Tibial artery (tissue), 4 donors: ENCODE results near the gene IL1F10.

Experiments
- DNase-seq, 2 donors: peaks; one replicate each; pipeline ENCODE4 v3.0.0-alpha.2; 2019
- H3K27ac ChIP-seq, 2 donors: fragments of 200-600 bp; sonication (generic) in 1 of 2; 1 replicate in 1 of 2; 2 replicates in 1 of 2; pipeline ENCODE4 v1.5.1; 2018 to 2019; ENCODE audit warnings: mild to moderate bottlenecking in 1 of 2
- H3K27me3 ChIP-seq, 2 donors: fragments of 200-600 bp; sonication (generic) in 1 of 2; one replicate each; pipeline versions ENCODE4 v1.5.1 to v1.6.0; 2016 to 2019
- H3K36me3 ChIP-seq, 3 donors: fragments of 200-600 bp; sonication (generic) in 2 of 3; one replicate each; pipeline ENCODE4 v1.5.1; 2016 to 2019; ENCODE audit warnings: mild to moderate bottlenecking in 2 of 3
- H3K4me1 ChIP-seq, 4 donors: fragments of 200-600 bp; sonication (generic) in 2 of 4; 1 replicate in 3 of 4; 2 replicates in 1 of 4; pipeline ENCODE4 v1.5.1; 2016 to 2019
- H3K4me3 ChIP-seq, 2 donors: fragments of 200-600 bp; sonication (generic) in 1 of 2; 1 replicate in 1 of 2; 2 replicates in 1 of 2; pipeline ENCODE4 v1.5.1; 2018 to 2019; ENCODE audit warnings: mild to moderate bottlenecking in 2 of 2
- H3K9me3 ChIP-seq, 3 donors: fragments of 200-600 bp; sonication (generic) in 1 of 3; one replicate each; pipeline ENCODE4 v1.5.1; 2016 to 2019
- CTCF ChIP-seq, 2 experiments: fragments of 200-600 bp in 1 of 2; fragments of 450-650 bp in 1 of 2; IDR thresholded peaks; one replicate each; pipeline ENCODE4 v1.5.1; 2017 to 2019; ENCODE audit warnings: antibody characterized with exemption in 2 of 2, mild to moderate bottlenecking in 1 of 2, moderate library complexity in 1 of 2
- intact Hi-C: fragments of 100-400 bp; cut with DNase I; formaldehyde crosslinking; loops from one replicate; pipeline ENCODE4 v1.15.0; 2023; ENCODE audit warnings: low total_unique reads

Gene IL1F10

GRCh38 chr2:113081488-113082210, 13.9 kb downstream of the IL1F10 start:
- Histone ChIP-seq H3K36me3 (no peaks in the 10 kb centered on the region), H3K27ac (no peak overlapping the region), H3K4me1 (no peaks in the 10 kb centered on the region), H3K4me3 (no peak overlapping the region), H3K27me3 (peaks cover 0 to 9% of the 10 kb centered on the region in 2 donors), H3K9me3 (no peaks in the 10 kb centered on the region)
- TF ChIP-seq CTCF (IDR thresholded peaks at IDR 0.05), result no peak
- intact Hi-C loops, result no loop called here
- DNase-seq, result no peak

- no peak for DNase-seq
- no peaks in the 10 kb centered on the region for H3K9me3 ChIP-seq
- no peak overlapping the region for H3K4me3 ChIP-seq
- no peak overlapping the region for H3K27ac ChIP-seq
- H3K27me3 ChIP-seq, result peaks cover 0 to 9% of the 10 kb centered on the region in 2 donors
- H3K36me3 ChIP-seq, result no peaks in the 10 kb centered on the region
- no peaks in the 10 kb centered on the region for H3K4me1 ChIP-seq
- intact Hi-C loops, result no loop called here
- no peak for TF ChIP-seq CTCF (IDR thresholded peaks at IDR 0.05)
These were observed 15.5 kb downstream of the IL1F10 start for GRCh38 chr2:113083296-113083695.

GRCh38 chr2:113084249-113085000, 16.7 kb downstream of the IL1F10 start:
- H3K27ac ChIP-seq, result no peak overlapping the region
- intact Hi-C loops, result no loop called here
- H3K4me3 ChIP-seq, result no peak overlapping the region
- no peak for DNase-seq
- H3K36me3 ChIP-seq, result no peaks in the 10 kb centered on the region
- no peaks in the 10 kb centered on the region for H3K9me3 ChIP-seq
- H3K4me1 ChIP-seq, result no peaks in the 10 kb centered on the region
- H3K27me3 ChIP-seq, result peaks cover 0 to 9% of the 10 kb centered on the region in 2 donors
- TF ChIP-seq CTCF (IDR thresholded peaks at IDR 0.05), result no peak

- Histone ChIP-seq H3K4me3 (no peak overlapping the region), H3K4me1 (no peaks in the 10 kb centered on the region), H3K27ac (no peak overlapping the region), H3K9me3 (no peaks in the 10 kb centered on the region), H3K36me3 (no peaks in the 10 kb centered on the region), H3K27me3 (peaks cover 0 to 5% of the 10 kb centered on the region in 2 donors)
- intact Hi-C loops, result no loop called here
- TF ChIP-seq CTCF (IDR thresholded peaks at IDR 0.05), result no peak
- no peak for DNase-seq
These were observed 17.8 kb downstream of the IL1F10 start for GRCh38 chr2:113085542-113085941.

GRCh38 chr2:113088213-113088992, 20.6 kb downstream of the IL1F10 start:
- intact Hi-C loops, result no loop called here
- no peaks in the 10 kb centered on the region for H3K9me3 ChIP-seq
- no peak overlapping the region for H3K27ac ChIP-seq
- no peaks in the 10 kb centered on the region for H3K27me3 ChIP-seq
- H3K36me3 ChIP-seq, result no peaks in the 10 kb centered on the region
- no peak overlapping the region for H3K4me3 ChIP-seq
- DNase-seq, result no peak
- no peaks in the 10 kb centered on the region for H3K4me1 ChIP-seq
- no peak for TF ChIP-seq CTCF (IDR thresholded peaks at IDR 0.05)
